ENCODE measurements around the gene GNAZ.
A peak's percentile ranks its signal among the peaks of the same experiment; 100 is the strongest.

The GNAZ gene

DNA sequence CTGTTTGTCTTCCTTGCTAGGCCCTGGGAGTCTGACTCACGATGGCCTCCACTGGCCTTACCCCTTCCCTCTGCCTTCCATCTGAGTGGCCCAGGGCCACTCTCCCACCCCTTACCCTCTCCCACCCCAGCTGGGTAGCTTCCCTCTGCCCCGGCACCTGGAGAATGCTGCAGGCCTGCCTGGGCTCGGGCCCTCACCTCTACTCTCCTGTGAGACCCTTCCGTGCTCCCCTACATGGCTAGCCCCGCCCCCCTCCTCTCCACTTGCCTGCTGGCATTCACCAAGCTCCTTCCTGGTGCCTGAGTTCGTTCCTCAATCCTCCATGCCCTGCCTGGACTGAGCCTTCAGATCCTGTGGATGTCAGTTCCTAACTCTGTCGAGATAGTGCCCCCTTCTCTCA is 83.7 kb downstream of the GNAZ start:
- no peak for DNase-seq (ENCODE audit: low spot score)

DNA sequence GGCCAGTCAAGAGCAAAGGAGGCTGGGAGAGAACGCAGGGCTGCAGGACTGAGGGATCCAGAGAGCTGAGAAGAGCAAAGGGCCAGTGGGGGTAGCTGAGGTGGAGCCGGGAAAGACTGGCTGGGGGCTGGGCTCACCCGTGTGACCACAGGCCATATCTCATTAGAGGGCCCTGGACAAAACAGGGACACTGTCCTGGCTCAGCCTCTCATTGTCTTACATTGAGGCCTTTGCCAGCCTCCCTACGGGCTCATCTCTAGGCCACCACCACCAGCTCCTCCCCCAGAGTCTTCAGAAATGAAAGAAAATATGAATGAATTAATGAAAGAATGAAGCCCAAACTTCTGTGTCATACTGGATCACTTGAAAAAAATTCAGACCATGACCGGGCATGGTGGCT is 84.1 kb downstream of the GNAZ start:
- no peak for DNase-seq (ENCODE audit: low spot score)

DNA sequence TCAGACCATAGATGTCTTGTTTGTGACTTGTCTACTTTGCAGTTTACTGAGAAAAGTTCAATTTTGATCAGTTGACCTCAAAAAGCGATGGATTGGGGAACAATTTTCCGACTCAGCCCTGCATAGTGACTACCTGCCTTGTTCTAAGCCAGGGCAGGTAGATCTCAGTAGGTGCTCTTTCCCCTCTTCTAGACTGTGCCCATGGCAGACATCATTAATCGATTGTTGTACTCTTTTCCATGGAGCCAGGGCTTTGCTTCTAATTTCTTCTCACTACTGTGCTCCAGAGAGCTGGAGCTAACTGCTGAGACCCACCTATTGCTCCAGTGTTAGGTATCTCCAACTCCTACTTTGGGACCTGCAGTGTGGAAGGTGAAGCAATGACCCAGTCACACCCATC is 84.8 kb downstream of the GNAZ start:
- no peak for DNase-seq (ENCODE audit: low spot score)

DNA sequence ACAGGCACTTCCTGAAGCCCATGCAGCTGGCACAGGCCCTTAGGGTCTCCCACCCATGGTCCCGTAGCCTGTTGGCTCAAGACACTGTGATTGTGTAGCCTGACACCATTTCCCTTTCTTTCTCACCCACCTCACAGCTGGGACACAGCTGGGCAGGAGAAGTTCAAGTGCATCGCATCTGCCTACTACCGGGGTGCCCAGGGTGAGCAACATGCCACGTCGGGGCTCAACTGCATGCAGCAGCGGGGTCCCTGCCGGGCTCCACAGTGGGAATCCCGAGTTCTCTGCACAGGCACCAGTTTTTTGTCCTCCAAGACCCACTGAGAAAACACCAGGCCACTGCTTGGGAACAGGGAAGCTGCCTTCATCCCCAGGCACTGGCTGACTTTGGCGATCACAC is 85.5 kb downstream of the GNAZ start:
- no peak for DNase-seq (ENCODE audit: low spot score)

DNA sequence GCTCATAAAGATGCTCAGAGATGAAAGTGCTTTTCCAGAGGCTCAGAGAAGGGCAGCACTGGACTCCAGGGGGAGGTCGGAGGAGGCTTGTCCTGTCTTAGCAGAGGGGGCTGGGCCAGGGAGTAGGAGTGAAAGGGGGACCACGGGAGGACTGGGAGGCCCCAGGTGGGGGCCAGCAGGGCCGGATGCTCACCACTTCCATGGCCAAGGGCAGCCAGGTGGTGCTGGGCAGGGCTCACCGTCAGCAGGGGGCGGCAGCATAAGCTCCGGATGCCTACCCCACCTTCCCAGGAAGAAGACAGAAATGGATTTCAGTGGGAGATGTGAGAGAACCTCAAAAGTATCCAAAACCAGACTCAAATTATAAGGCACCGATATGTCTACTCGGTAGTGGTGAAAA is 86.0 kb downstream of the GNAZ start:
- DNase-seq (ENCODE audit: low spot score), result no peak

DNA sequence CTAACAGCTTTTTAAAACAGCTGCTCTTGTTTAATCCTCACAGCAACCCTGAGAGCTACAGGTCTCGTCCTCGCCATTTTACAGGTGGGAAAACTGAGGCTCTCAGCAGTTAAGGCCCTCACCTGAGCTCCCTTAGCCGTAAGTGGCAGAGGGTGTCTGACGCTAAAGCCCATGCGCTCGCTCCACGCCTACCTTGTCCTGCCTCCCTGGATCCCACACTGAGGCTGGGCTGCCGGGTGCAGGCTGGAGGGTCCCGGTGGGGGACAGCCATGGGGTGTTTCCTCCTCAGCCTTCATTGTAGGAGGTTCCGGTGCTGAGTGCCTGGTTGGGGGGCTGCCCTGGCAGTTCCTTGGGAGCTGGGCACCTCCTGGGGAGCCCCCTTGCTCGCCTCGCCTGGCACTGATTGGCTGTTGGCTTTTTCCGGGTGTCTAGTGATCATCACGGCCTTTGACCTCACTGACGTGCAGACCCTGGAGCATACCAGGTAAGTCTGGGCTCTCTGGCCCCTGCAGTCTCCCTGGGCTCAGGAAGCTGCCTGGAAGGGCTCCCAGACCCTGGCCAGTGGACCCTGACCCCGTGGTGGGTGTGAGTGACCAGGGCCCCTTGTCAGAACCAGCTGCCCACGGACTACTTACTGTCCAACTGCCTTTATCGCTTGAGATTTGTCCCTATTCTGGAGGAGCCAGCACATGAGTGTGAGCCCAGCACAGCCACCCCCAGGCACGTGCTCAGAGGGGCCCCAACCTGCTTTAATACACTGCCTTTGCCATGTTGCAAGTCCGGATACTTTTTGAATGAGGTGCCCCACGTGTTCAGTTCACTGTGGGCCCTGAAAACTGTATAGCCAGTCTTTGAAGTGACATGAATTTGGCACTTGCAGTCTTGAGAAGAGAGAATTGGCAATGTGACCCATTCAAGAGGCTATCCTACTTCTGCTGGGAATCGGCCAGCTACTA is 87.5 kb downstream of the GNAZ start:
- DNase-seq (ENCODE audit: low spot score), result no peak

DNA sequence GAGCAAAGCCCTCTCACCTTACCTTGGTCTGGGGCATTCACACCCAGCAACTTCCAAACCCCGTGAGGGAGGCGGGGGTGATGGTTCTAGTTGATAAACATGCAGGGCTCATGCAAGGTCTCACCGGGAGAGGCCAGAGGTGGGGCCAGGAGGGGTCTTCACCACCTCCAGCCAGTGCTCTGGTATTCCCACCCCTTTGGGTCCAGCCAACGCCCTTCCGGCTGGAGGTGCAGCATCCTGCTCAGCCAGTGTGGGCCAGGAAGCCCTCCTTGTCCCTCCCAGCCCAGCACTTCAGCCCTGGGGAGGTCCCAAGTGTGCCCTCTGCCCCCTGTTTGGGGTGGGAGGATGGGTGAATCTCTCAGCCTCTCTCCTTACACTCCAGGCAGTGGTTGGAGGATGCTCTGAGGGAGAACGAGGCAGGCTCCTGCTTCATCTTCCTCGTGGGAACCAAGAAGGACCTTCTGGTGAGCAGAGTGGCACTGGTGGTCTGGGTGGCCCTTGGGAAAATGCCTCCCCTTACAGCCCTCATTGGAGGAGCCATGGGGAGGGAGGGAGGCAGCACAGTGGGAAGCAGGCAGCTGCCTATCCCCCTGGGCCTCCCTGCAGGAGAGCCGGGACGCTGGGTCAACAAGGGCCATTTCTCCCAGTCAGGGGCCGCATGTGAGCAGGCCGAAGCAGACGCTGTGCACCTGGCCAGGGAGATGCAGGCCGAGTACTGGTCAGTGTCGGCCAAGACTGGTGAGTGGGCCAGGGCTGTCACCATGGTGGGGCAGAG is 88.4 kb downstream of the GNAZ start:
- no peak for DNase-seq (ENCODE audit: low spot score)

DNA sequence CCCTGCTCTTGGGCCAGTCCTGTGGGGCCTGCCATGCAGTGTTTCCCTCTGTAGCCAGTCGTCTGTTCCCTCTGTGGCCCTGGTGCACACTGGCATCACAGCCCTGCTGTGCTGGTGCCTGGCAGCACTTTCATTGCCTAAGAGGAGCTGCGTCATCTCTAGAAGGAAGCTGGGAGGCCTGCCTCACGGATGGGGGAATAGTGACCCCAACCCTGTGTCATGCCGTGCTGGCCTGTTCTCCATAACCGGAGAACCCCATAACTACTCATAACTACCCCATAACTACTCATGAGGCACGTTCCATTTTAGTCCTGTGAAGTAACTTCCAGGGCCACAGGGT is 88.9 kb downstream of the GNAZ start:
- DNase-seq (ENCODE audit: low spot score), result no peak

DNA sequence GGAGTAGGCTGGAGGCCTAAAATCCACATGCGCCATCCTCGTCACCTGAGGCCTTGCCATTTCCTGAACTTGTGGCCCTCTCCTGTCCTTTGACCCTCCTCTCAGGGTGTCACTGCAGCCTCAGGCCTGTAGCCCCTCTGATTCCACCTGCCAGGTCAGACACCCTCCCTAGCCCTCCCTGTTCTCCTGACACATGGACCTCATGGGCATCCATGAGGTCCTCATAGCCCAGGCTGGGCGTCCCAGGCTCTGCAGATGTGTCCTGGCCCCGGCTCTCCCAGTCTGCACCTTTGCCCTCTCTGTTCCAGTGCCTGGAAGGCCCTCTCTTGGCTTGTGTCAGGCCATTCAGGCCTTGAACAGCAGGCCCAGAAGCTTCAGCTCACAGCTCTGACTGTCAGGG is 90.7 kb downstream of the GNAZ start:
- no peak for DNase-seq (ENCODE audit: low spot score)

DNA sequence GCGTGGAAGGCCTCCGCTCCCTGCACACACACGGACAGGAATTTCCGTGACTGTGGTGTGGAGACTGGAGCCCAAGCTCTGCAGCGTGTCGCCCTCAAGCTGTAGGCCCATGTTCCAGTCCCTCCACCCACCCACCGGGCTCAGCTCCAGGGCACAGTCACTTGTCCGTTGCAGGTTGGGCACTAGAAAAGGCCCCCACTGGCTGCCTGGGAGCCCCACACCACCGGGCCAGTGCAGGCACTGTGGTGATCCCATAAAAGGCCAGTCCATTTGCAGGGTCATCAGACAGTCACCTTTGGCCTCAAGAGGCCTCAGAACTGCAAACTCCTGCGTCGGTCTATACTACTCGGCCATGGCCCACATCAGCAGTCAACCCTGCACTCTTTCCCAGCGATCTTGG is 91.3 kb downstream of the GNAZ start:
- DNase-seq (ENCODE audit: low spot score), result no peak

DNA sequence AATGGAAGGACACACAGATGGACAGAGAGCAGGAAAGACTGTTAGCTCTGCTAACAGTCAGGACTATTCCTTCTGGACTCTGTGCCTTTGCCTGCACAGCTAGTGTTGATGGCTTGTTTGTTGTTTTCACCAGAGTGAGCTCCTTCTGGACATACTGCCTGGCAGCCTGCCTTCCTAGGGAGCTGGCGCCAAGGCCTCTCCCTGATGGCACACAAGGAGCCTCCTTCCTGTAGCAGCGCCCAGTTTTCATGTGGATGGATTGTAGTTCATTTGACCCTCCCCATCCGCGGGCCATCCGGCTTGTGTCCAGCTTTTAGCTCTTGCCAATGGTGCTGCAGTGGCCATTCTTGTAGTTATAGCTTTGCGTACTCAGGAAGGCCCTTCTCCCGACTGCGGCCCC is 93.3 kb downstream of the GNAZ start:
- DNase-seq (ENCODE audit: low spot score), result no peak

DNA sequence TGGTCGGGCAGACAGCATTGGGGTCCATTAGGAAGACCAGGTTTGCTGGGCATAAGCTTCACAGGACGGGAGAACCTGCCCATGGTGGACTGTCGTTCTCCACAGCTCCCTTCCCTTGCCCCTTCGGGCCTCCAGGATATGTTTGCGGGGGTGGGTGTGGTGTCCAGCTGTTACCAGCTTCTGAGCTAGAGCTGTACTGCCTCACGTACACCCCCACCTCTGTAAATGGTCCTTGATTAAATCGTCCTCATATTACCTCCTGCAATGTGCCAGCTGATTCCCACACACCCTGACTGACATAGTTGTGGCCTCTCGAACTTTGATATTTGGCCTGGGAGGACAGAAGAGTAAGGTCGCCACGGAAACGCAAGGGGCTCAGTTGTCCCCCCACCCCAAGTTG is 93.8 kb downstream of the GNAZ start:
- DNase-seq (ENCODE audit: low spot score), result no peak

DNA sequence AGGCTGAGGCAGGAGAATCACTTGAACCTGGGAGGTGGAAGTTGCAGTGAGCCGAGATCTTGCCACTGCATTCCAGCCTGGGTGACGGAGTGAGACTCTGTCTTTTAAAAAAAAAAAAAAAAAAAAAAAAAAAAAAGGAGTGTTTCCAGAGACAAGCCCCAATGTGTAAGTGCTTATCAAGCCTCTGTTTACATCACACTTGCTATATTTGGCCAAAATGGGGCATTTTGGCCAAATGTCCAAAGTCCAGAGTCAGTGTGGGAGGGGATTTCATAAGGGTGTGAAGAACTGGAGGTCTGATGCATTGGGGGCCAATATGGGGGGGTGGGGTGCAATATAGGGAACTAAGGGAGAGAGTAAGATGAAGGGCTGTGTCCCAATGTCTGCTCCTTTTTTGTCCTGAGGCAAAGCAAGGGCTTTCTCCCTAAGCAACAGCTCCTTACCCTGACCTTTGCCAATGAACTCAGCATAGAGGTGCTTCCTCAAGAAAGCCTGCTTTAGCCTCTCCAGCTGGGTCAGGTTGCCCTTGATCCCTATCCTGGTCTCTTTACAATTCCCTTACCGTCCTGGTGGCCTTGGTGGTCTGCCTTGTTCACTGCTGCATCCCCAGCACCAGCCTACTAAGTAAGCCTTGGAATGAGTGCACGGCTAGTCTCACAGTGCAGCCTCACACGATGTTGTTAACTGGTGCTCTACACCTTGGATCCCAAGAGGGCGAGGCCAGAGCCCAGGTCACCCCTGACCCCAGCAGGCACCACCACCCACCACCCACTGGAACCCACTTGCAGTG is 95.9 kb downstream of the GNAZ start:
- no peak for DNase-seq (ENCODE audit: low spot score)

DNA sequence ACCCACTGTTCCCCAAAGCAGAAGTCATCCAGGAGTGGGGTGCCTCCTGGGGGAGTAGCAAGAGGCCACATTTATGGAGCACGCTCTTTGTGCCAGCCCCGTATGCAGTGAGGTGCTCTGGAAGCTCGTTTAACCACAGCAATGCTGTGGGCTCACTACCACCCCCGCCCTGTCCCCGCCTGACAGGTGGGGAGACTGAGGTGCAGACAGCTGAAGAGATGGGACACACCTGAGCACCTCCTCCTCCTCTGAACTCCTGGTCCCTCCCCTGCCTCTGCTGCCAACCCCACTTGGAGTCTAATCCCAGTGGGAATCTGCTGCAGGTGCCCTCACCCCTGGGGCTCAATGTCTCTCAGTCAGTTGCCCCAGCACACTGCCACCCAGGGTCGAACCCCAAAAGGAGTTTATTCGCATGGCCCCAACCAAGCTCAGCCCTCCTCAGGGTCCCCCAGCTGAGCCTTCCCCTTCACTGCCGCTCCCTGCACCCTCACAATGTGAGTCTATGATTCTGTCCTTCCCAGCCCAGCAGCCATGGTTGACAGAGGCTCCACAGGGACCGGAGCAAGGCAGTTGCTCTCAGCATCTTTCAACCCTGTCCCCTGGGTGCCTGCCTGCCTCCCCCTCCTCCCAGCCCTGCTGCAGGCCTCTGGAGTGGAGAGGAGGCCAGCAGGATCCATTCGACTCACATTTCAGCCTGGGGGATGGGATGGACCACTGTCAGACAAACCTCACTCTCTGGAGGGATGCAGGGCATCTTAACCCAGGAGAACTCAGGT is 96.7 kb downstream of the GNAZ start:
- DNase-seq (ENCODE audit: low spot score), result peak; percentile 73

DNA sequence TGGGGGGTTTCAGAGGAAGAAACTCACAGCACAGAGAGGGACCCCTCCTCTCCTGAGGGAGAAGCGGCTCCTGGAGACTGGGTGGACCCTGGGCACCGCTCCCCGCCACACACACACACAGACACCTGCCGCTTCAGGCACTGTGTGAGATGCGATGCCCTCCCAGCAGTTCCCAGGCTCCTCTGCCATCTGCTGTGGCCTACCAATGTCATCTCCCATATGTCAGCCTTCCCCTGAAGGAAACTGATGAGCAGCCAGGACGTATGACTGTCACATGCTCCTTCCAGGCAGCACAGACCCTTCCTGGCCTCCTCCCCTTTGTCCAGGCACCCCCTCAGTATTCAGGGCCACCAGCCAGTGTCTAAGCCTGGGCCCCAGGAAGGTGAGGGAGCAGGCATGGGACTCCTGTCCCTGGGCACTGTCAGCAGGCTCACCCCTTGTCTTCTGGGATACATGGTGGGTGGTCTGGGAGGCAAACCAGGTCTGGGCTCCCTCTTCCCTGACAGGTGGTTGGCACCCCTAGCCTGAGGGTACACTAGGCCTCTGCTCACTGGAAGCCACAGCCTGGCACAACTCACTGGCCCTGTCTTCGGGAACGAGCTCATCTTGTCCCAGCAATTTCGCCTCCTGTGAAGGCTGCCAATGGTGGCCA is 98.2 kb downstream of the GNAZ start:
- no peak for DNase-seq (ENCODE audit: low spot score)

DNA sequence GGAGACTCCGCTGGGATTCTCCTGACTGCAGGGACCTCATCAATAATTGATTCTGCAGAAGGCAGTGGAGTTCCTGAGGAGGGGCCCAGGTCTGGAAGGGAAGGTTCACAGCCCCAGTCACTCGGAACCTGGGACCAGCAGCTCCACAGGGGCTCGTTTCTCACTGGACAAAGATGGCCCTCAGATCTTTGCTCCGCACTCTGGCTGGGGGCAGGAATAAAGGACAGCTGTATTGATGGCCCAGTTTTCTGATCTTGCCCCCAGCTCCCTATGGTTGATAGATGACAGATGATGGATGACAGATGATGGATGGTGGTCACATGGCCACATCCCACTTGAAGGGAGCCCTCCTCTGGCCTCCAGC is 98.7 kb downstream of the GNAZ start:
- no peak for DNase-seq (ENCODE audit: low spot score)

Small RNA genes lying within 50 kb of the gene (small RNA-seq; reads per million reads assigned to genes)
- gene RF00017 (0 reads per million in 2 experiments), gene RF00066 (0 reads per million in 2 experiments)
